ENCODE data around the gene WDFY4. TPM values are rescaled to one million over a fixed set of nuclear protein-coding genes. Genes with fewer than 3 reads are reported as not detected.
A peak's percentile ranks its signal among the peaks of the same experiment; 100 is the strongest.

The WDFY4 gene
- total and polyA plus RNA-seq, 11 donors, result 0.46 to 19.8 (median 1.0) TPM

GRCh38 chr10:48882881-48883280, 198.2 kb downstream of the WDFY4 start:
- DNase-seq (no peak), ATAC-seq (no peak)
- Histone ChIP-seq H3K9me3 (no peaks in the 10 kb centered on the region), H3K27ac (no peak overlapping the region), H3K4me3 (no peak overlapping the region), H3K36me3 (no peaks in the 10 kb centered on the region), H3K27me3 (no peaks in the 10 kb centered on the region), H3K4me1 (no peaks in the 10 kb centered on the region)
- 88 to 93% (median 90%) methylated on average over 2 of the region's 2 CpGs for WGBS, 4 donors
- intact Hi-C loops (cut with DNase I), result loop anchor here in 1 of 10 donors (10.0 kb wide), 1 partner anchor 282 kb away; no protein-coding TSS in a partner anchor
- TF ChIP-seq POLR2A (IDR thresholded peaks at IDR 0.05), result no peak
- no peak for TF ChIP-seq CTCF (IDR thresholded peaks at IDR 0.05)

GRCh38 chr10:48883701-48884100, 199.0 kb downstream of the WDFY4 start:
- no peaks in the 10 kb centered on the region for H3K36me3 ChIP-seq
- intact Hi-C loops (cut with DNase I), result loop anchor here in 1 of 10 donors (10.0 kb wide), 1 partner anchor 281 kb away; no protein-coding TSS in a partner anchor
- no peak for TF ChIP-seq POLR2A (IDR thresholded peaks at IDR 0.05)
- TF ChIP-seq CTCF (IDR thresholded peaks at IDR 0.05), result no peak

GRCh38 chr10:48884179-48885045, 199.7 kb downstream of the WDFY4 start:
- 84 to 89% (median 88%) methylated on average over 9 of the region's 9 CpGs for WGBS, 4 donors
- Histone ChIP-seq H3K36me3 (no peaks in the 10 kb centered on the region), H3K4me1 (no peaks in the 10 kb centered on the region), H3K27me3 (no peaks in the 10 kb centered on the region), H3K4me3 (no peak overlapping the region), H3K27ac (no peak overlapping the region), H3K9me3 (no peaks in the 10 kb centered on the region)
- no peak for ATAC-seq
- DNase-seq, result no peak
- intact Hi-C loops (cut with DNase I), result loop anchor here in 2 of 10 donors (5.0 to 10.0 kb wide), 2 partner anchors 280 to 628 kb away; no protein-coding TSS in a partner anchor
- TF ChIP-seq POLR2A (IDR thresholded peaks at IDR 0.05), result no peak
- no peak for TF ChIP-seq CTCF (IDR thresholded peaks at IDR 0.05)

More at GRCh38 chr10:48883701-48884100, 199.0 kb downstream of the WDFY4 start:
- DNase-seq (no peak), ATAC-seq (no peak)
- no peak overlapping the region for H3K4me3 ChIP-seq
- 74 to 83% (median 76%) methylated on average over 4 of the region's 4 CpGs for WGBS, 4 donors
- H3K27ac ChIP-seq, result no peak overlapping the region
- no peaks in the 10 kb centered on the region for H3K27me3 ChIP-seq
- H3K4me1 ChIP-seq, result no peaks in the 10 kb centered on the region
- no peaks in the 10 kb centered on the region for H3K9me3 ChIP-seq

- intact Hi-C loops (cut with DNase I), result loop anchor here in 2 of 10 donors (5.0 to 10.0 kb wide), 2 partner anchors 279 to 627 kb away; no protein-coding TSS in a partner anchor
- H3K4me1 ChIP-seq, result no peaks in the 10 kb centered on the region
- no peak for TF ChIP-seq POLR2A (IDR thresholded peaks at IDR 0.05)
- peak in 8 of 12 donors; percentile 16 to 54 (median 42) for TF ChIP-seq CTCF (IDR thresholded peaks at IDR 0.05)
- H3K4me3 ChIP-seq, result no peak overlapping the region
- ATAC-seq (no peak), DNase-seq (no peak)
- no peaks in the 10 kb centered on the region for H3K36me3 ChIP-seq
- no peaks in the 10 kb centered on the region for H3K27me3 ChIP-seq
- WGBS, 4 donors, result 47 to 51% (median 49%) methylated on average over 2 of the region's 2 CpGs
- no peaks in the 10 kb centered on the region for H3K9me3 ChIP-seq
- H3K27ac ChIP-seq, result no peak overlapping the region
Measured at GRCh38 chr10:48885376-48885775, 200.7 kb downstream of the WDFY4 start.
